OCI-LY7 (cell line): ENCODE data around the gene CACNA1I. TPM values are rescaled to one million over a fixed set of nuclear protein-coding genes. Genes with fewer than 3 reads are reported as not detected.

Experiments used
- BruUV-seq: library from RNA; stranded (reverse); fragments of 400-500 nt; replicated peaks from 2 replicates; lab custom pipeline; 2021; lab: Mats Ljungman, UMichigan
- CTCF ChIA-PET: fragments of 300-600 bp; sonication (Branson Sonifier 250); formaldehyde crosslinking; loops from one replicate; lab custom pipeline; 2022; ENCODE audit warnings: antibody characterized with exemption; ENCODE audit not compliant: unreplicated experiment; lab: Charles Lee
- POLR2A ChIA-PET: fragments of 300-600 bp; sonication (Branson Sonifier 250); formaldehyde crosslinking; loops from one replicate; lab custom pipeline; 2022; ENCODE audit warnings: antibody characterized with exemption; lab: Charles Lee
- DNase-seq: peaks from one replicate; pipeline ENCODE4 v3.0.0-alpha.2; 2015; ENCODE audit warnings: low spot score
- H2AFZ ChIP-seq: fragments of 200-600 bp; sonication (generic), shearing (Covaris generic); 2 replicates; pipeline ENCODE4 v1.6.1; 2014; ENCODE audit warnings: mild to moderate bottlenecking, antibody characterized with exemption, low read length, moderate library complexity
- H3K27ac ChIP-seq: fragments of 200-600 bp; sonication (generic); 2 replicates; pipeline ENCODE4 v1.5.1; 2014; ENCODE audit warnings: mixed run types, low read depth, mild to moderate bottlenecking, moderate library complexity, low read length, inconsistent platforms; ENCODE audit not compliant: poor library complexity, severe bottlenecking
- H3K36me3 ChIP-seq: fragments of 200-600 bp; sonication (generic); 2 replicates; pipeline ENCODE4 v1.6.1; 2014; ENCODE audit warnings: mild to moderate bottlenecking, antibody characterized with exemption, low read length, moderate library complexity, mixed read lengths; ENCODE audit not compliant: insufficient read depth
- H3K4me1 ChIP-seq: fragments of 200-600 bp; sonication (generic); 2 replicates; pipeline ENCODE4 v1.5.1; 2014; ENCODE audit warnings: mild to moderate bottlenecking, low read length; ENCODE audit not compliant: insufficient read depth, poor library complexity, severe bottlenecking
- H3K4me2 ChIP-seq: fragments of 200-600 bp; sonication (generic); 2 replicates; pipeline ENCODE4 v1.6.1; 2014; ENCODE audit warnings: mild to moderate bottlenecking, low read length
- H3K4me3 ChIP-seq: fragments of 200-600 bp; sonication (generic); 2 replicates; pipeline ENCODE4 v1.5.1; 2014; ENCODE audit warnings: mild to moderate bottlenecking, low read depth, low read length; ENCODE audit not compliant: poor library complexity, severe bottlenecking
- H3K79me2 ChIP-seq: fragments of 200-600 bp; sonication (generic); 2 replicates; pipeline ENCODE4 v1.6.1; 2016; ENCODE audit warnings: low read depth, mild to moderate bottlenecking, low read length, moderate library complexity, mixed read lengths; ENCODE audit not compliant: insufficient read depth
- H3K9me2 ChIP-seq: fragments of 200-600 bp; sonication (generic); 2 replicates; pipeline ENCODE4 v1.6.1; 2016; ENCODE audit warnings: mild to moderate bottlenecking, low read length, mixed read lengths; ENCODE audit not compliant: insufficient read depth
- H3K9me3 ChIP-seq: fragments of 200-600 bp; sonication (generic); 2 replicates; pipeline ENCODE4 v1.6.1; 2014; ENCODE audit warnings: mild to moderate bottlenecking, mixed run types, low read length, mixed read lengths
- H4K20me1 ChIP-seq: fragments of 200-600 bp; sonication (generic); 2 replicates; pipeline ENCODE4 v1.6.1; 2014; ENCODE audit warnings: mild to moderate bottlenecking, antibody characterized with exemption, low read length, moderate library complexity, mixed read lengths; ENCODE audit not compliant: insufficient read depth
- CTCF ChIP-seq: fragments of 200-600 bp; sonication (generic); conservative IDR thresholded peaks from 2 replicates; pipeline ENCODE4 v1.5.1; 2014; ENCODE audit warnings: mild to moderate bottlenecking, antibody characterized with exemption, low read length, moderate library complexity, mixed read lengths
- EZH2phosphoT487 ChIP-seq: fragments of 200-600 bp; sonication (generic); IDR thresholded peaks from 2 replicates; pipeline ENCODE4 v1.6.1; 2018; ENCODE audit warnings: low read depth, borderline replicate concordance, mild to moderate bottlenecking, mixed run types, antibody characterized with exemption, low read length, moderate library complexity, mixed read lengths
- intact Hi-C: fragments of 100-400 bp; cut with micrococcal nuclease; formaldehyde crosslinking; loops from one replicate; pipeline ENCODE4 v1.10.0; 2022; ENCODE audit not compliant: unreplicated experiment
- total RNA-seq, 2 experiments: library from RNA; depleted of rRNA in 1 of 2; stranded (reverse); fragments of >200 nt in 1 of 2; shearing (Covaris generic) in 1 of 2; gene quantifications; 2 replicates each; pipeline ENCODE4 v1.2.3, GENCODE V29; 2014 to 2022

The CACNA1I gene
- total RNA-seq, 2 experiments from 2014 or later = 0.03 TPM; not detected in 1

GRCh38 chr22:39593066-39593930 lies 22.7 kb downstream of the CACNA1I start:
- Histone ChIP-seq H3K9me2 (no peaks in the 10 kb centered on the region), H3K36me3 (no peaks in the 10 kb centered on the region), H3K4me3 (no peak overlapping the region), H3K4me2 (no peak overlapping the region), H3K79me2 (no peaks in the 10 kb centered on the region), H3K4me1 (peaks cover 9% of the 10 kb centered on the region), H3K27ac (no peak overlapping the region), H3K9me3 (no peaks in the 10 kb centered on the region), H2AFZ (no peak overlapping the region), H4K20me1 (no peaks in the 10 kb centered on the region)
- ChIA-PET CTCF (no interaction called here), POLR2A (no interaction called here)
- no peak for TF ChIP-seq CTCF
- no peak for TF ChIP-seq EZH2phosphoT487
- DNase-seq = no peak
- intact Hi-C loops = no loop called here
- BruUV-seq = no TSS peak

- Histone ChIP-seq H3K4me1 (peaks cover 14% of the 10 kb centered on the region), H3K36me3 (no peaks in the 10 kb centered on the region), H3K79me2 (no peaks in the 10 kb centered on the region), H3K27ac (no peak overlapping the region), H2AFZ (no peak overlapping the region), H3K9me2 (no peaks in the 10 kb centered on the region), H3K4me3 (no peak overlapping the region), H4K20me1 (no peaks in the 10 kb centered on the region), H3K9me3 (no peaks in the 10 kb centered on the region), H3K4me2 (no peak overlapping the region)
- intact Hi-C loops = no loop called here
- DNase-seq = no peak
- ChIA-PET POLR2A (no interaction called here), CTCF (no interaction called here)
- no peak for TF ChIP-seq EZH2phosphoT487
- TF ChIP-seq CTCF = no peak
- no TSS peak for BruUV-seq
Measured at GRCh38 chr22:39593931-39594285, 23.4 kb downstream of the CACNA1I start.

GRCh38 chr22:39594411-39594810 lies 23.9 kb downstream of the CACNA1I start:
- Histone ChIP-seq H3K79me2 (no peaks in the 10 kb centered on the region), H3K27ac (no peak overlapping the region), H3K4me3 (no peak overlapping the region), H4K20me1 (no peaks in the 10 kb centered on the region), H3K9me2 (no peaks in the 10 kb centered on the region), H2AFZ (no peak overlapping the region), H3K4me1 (peaks cover 14% of the 10 kb centered on the region), H3K36me3 (no peaks in the 10 kb centered on the region), H3K4me2 (no peak overlapping the region), H3K9me3 (no peaks in the 10 kb centered on the region)
- TF ChIP-seq CTCF (no peak), EZH2phosphoT487 (no peak)
- ChIA-PET CTCF (no interaction called here), POLR2A (no interaction called here)
- intact Hi-C loops = no loop called here
- no peak for DNase-seq
- BruUV-seq = no TSS peak
